Panc1 (cell line): ENCODE data around the gene USH1G. TPM values are rescaled to one million over a fixed set of nuclear protein-coding genes. Genes with fewer than 3 reads are reported as not detected.

Experiments
- ATAC-seq: fragments of 200-7000 bp; cut with Tn5 transposase; 2 replicates; pipeline ENCODE4 v1.9.1; 2020; ENCODE audit warnings: mild to moderate bottlenecking, moderate library complexity
- Bru-seq: library from RNA; stranded (reverse); fragments of 400-500 nt; gene quantifications from one replicate; lab custom pipeline; 2021; lab: Mats Ljungman, UMichigan
- BruChase-seq, 2 experiments: library from RNA; stranded (reverse); fragments of 400-500 nt; gene quantifications; one replicate each; lab custom pipeline; 2021; lab: Mats Ljungman, UMichigan
- BruUV-seq: library from RNA; stranded (reverse); fragments of 400-500 nt; replicated peaks from 2 replicates; lab custom pipeline; 2021; lab: Mats Ljungman, UMichigan
- CTCF ChIA-PET: fragments of 300-600 bp; sonication (Branson Sonifier 250); formaldehyde crosslinking; loops from one replicate; lab custom pipeline; 2022; ENCODE audit warnings: antibody characterized with exemption; lab: Charles Lee
- POLR2A ChIA-PET: fragments of 300-600 bp; sonication (Branson Sonifier 250); formaldehyde crosslinking; loops from one replicate; lab custom pipeline; 2022; ENCODE audit warnings: antibody characterized with exemption; lab: Charles Lee
- DNase-seq: peaks from one replicate; pipeline ENCODE4 v3.0.0-alpha.2; 2010; ENCODE audit warnings: low read depth, low spot score
- H3K27ac ChIP-seq: 2 replicates; pipeline ENCODE4 v1.5.1; 2011; ENCODE audit warnings: mild to moderate bottlenecking, low read length, inconsistent platforms
- H3K27me3 ChIP-seq: fragments of 200-500 bp; sonication (Bioruptor generic); 2 replicates; pipeline ENCODE4 v1.6.0; 2014; ENCODE audit warnings: low read length, inconsistent platforms; ENCODE audit not compliant: control insufficient read depth, insufficient read depth
- H3K36me3 ChIP-seq: fragments of 200-500 bp; sonication (Bioruptor generic); 2 replicates; pipeline ENCODE4 v1.5.1; 2014; ENCODE audit warnings: inconsistent platforms, mild to moderate bottlenecking, low read length, moderate library complexity; ENCODE audit not compliant: control insufficient read depth, insufficient read depth
- H3K4me1 ChIP-seq: 2 replicates; pipeline ENCODE4 v1.5.1; 2011; ENCODE audit warnings: inconsistent platforms, mild to moderate bottlenecking, low read length, moderate library complexity; ENCODE audit not compliant: control insufficient read depth, insufficient read depth
- H3K4me3 ChIP-seq, 2 experiments: 2 replicates each; pipeline ENCODE4 v1.5.1; 2011 to 2012; ENCODE audit warnings: low read depth in 2 of 2, low read length in 2 of 2, mild to moderate bottlenecking in 2 of 2, inconsistent platforms in 1 of 2, moderate library complexity in 1 of 2
- H3K9me3 ChIP-seq: fragments of 200-500 bp; sonication (Bioruptor generic); 2 replicates; pipeline ENCODE4 v1.5.1; 2014; ENCODE audit warnings: low read depth, mild to moderate bottlenecking, inconsistent platforms, low read length, moderate library complexity; ENCODE audit not compliant: control insufficient read depth, insufficient read depth
- POLR2AphosphoS5 ChIP-seq: IDR thresholded peaks from 2 replicates; pipeline ENCODE4 v1.6.1; 2012; ENCODE audit warnings: mild to moderate bottlenecking, low read depth, low read length, moderate library complexity
- SIN3A ChIP-seq: IDR thresholded peaks from 2 replicates; pipeline ENCODE4 v1.6.1; 2012; ENCODE audit warnings: low read depth, mild to moderate bottlenecking, low read length, moderate library complexity, borderline replicate concordance; ENCODE audit not compliant: insufficient read depth
- TCF7L2 ChIP-seq: IDR thresholded peaks from 2 replicates; pipeline ENCODE4 v1.6.1; 2011; ENCODE audit warnings: mild to moderate bottlenecking, low read depth, low read length, inconsistent platforms
- in situ Hi-C: cut with HindIII; loops from 2 replicates; pipeline ENCODE4 v1.10.0; 2016; ENCODE audit warnings: low sequenced_read_pairs, low pct_unique_long_range_greater_than_20kb
- intact Hi-C: fragments of 100-400 bp; cut with micrococcal nuclease; formaldehyde crosslinking; loops from one replicate; pipeline ENCODE4 v1.10.0; 2022; ENCODE audit not compliant: unreplicated experiment
- long read RNA-seq: library from polyadenylated mRNA; unstranded; transcript quantifications from one replicate; pipeline ENCODE4 v2.0.0, GENCODE V29; 2021; ENCODE audit not compliant: unreplicated experiment
- polyA plus RNA-seq: library from polyadenylated mRNA; unstranded; fragments of >200 nt; gene quantifications from one replicate; pipeline ENCODE4 v1.2.1, GENCODE V29; 2012; ENCODE audit warnings: missing spikeins; ENCODE audit not compliant: insufficient read length
- total RNA-seq: library from RNA; stranded (reverse); gene quantifications from one replicate; pipeline ENCODE4 v1.2.1, GENCODE V29; 2021; ENCODE audit not compliant: unreplicated experiment
- TF ChIP-seq, protein P1 (sequence below), 2 experiments: IDR thresholded peaks; 2 replicates each; pipeline ENCODE4 v1.6.1; 2011 to 2012; ENCODE audit warnings: low read depth in 2 of 2, control low read depth in 1 of 2, low read length in 1 of 2, mild to moderate bottlenecking in 1 of 2, moderate library complexity in 1 of 2; ENCODE audit not compliant: insufficient read depth in 1 of 2
- TF ChIP-seq, protein P2 (sequence below): fragments of 450-650 bp; IDR thresholded peaks from 2 replicates; pipeline ENCODE4 v1.5.1; 2017; ENCODE audit warnings: mild to moderate bottlenecking

The USH1G gene
- total RNA-seq (not detected), Bru-seq, nascent RNA (not detected), BruChase-seq, experiment 1, labeled RNA remaining after a 2-hour chase (not detected), BruChase-seq, experiment 2, labeled RNA remaining after a 6-hour chase (not detected)
- not detected for polyA plus RNA-seq
- long read RNA-seq = 0 reads

DNA sequence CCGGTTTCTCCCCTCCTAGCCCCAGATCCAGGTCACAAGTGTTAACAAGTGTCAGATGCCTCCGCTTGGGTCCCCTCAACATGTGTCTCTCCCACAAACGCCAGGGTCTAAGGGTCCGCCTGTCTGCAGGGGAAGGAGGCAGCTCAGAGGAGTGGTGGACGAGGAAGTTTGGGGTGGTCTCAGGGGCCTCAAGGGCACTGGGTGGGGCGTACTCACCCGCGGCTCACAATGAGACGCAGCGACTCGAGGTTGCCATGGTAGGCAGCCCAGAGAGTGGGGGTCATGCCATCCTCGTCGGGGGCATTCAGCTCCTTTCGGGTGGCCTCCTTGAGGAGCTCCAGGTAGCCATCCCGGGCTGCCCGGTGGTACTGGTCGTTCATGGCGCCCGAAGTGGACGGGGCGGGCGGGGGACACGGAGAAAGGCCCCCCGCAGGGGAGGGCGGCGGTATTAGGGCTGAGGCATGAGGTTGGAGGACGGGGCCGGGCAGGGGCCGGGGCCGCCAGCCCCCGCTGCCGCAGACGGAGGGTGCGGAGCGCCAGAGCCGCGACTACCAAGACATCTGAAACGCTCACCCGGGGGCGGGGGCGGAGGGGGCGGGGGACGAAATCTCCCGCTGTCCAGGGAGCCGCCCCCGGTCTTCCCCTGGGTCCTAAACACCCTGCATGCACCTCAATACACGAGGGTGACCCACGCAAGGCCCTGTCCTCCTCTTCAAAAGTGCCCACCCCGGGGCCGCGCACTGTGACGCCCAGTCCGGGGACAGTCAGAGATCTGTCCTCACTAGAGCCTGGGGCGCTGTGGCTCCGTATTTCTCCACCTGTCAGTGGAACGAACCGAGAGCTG lies at the start of gene USH1G:
Gene USH1G (minus strand): TSS at position 562 of the 844 bp plus-strand sequence. CDS start 182 bp downstream, at position 380.
- Histone ChIP-seq H3K36me3 (peaks cover 5% of the 10 kb centered on the region; the same call in 1 of the 2 replicates), H3K4me1 (peaks cover 4% of the 10 kb centered on the region; the same call in 1 of the 2 replicates), H3K4me3 (peak within 1 kb of the TSS; percentile 27 to 50), H3K27me3 (peaks cover 18% of the 10 kb centered on the region), H3K27ac (no peak within 1 kb of the TSS), H3K9me3 (no peaks in the 10 kb centered on the region)
- DNase-seq = no peak
- ChIA-PET CTCF (interaction anchor here (0.6 to 4.0 kb wide), 12 partner anchors 10 to 500 kb away, joined by 3 to 28 read pairs (median 6); partner anchors contain the start of genes CDR2L and FDXR), POLR2A (interaction anchor here (0.6 kb wide), 1 partner anchor 53 kb away, joined by 8 read pairs; no protein-coding TSS in a partner anchor)
- ATAC-seq = peak; percentile 26
- in situ Hi-C loops (no loop called here), intact Hi-C loops (loop anchor here (1.0 kb wide), 1 partner anchor 37 kb away; no protein-coding TSS in a partner anchor)
- no TSS peak for BruUV-seq
- TF ChIP-seq, protein P1, sequence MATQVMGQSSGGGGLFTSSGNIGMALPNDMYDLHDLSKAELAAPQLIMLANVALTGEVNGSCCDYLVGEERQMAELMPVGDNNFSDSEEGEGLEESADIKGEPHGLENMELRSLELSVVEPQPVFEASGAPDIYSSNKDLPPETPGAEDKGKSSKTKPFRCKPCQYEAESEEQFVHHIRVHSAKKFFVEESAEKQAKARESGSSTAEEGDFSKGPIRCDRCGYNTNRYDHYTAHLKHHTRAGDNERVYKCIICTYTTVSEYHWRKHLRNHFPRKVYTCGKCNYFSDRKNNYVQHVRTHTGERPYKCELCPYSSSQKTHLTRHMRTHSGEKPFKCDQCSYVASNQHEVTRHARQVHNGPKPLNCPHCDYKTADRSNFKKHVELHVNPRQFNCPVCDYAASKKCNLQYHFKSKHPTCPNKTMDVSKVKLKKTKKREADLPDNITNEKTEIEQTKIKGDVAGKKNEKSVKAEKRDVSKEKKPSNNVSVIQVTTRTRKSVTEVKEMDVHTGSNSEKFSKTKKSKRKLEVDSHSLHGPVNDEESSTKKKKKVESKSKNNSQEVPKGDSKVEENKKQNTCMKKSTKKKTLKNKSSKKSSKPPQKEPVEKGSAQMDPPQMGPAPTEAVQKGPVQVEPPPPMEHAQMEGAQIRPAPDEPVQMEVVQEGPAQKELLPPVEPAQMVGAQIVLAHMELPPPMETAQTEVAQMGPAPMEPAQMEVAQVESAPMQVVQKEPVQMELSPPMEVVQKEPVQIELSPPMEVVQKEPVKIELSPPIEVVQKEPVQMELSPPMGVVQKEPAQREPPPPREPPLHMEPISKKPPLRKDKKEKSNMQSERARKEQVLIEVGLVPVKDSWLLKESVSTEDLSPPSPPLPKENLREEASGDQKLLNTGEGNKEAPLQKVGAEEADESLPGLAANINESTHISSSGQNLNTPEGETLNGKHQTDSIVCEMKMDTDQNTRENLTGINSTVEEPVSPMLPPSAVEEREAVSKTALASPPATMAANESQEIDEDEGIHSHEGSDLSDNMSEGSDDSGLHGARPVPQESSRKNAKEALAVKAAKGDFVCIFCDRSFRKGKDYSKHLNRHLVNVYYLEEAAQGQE (IDR thresholded peaks at IDR 0.05; ENCODE audit: insufficient read depth in 1 of 2, low read depth in 2 of 2, low read length in 1 of 2) = no peak
- TF ChIP-seq POLR2AphosphoS5 = no peak
- no peak for TF ChIP-seq SIN3A
- TF ChIP-seq TCF7L2 = no peak
- TF ChIP-seq, protein P2, sequence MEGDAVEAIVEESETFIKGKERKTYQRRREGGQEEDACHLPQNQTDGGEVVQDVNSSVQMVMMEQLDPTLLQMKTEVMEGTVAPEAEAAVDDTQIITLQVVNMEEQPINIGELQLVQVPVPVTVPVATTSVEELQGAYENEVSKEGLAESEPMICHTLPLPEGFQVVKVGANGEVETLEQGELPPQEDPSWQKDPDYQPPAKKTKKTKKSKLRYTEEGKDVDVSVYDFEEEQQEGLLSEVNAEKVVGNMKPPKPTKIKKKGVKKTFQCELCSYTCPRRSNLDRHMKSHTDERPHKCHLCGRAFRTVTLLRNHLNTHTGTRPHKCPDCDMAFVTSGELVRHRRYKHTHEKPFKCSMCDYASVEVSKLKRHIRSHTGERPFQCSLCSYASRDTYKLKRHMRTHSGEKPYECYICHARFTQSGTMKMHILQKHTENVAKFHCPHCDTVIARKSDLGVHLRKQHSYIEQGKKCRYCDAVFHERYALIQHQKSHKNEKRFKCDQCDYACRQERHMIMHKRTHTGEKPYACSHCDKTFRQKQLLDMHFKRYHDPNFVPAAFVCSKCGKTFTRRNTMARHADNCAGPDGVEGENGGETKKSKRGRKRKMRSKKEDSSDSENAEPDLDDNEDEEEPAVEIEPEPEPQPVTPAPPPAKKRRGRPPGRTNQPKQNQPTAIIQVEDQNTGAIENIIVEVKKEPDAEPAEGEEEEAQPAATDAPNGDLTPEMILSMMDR = no peak

DNA sequence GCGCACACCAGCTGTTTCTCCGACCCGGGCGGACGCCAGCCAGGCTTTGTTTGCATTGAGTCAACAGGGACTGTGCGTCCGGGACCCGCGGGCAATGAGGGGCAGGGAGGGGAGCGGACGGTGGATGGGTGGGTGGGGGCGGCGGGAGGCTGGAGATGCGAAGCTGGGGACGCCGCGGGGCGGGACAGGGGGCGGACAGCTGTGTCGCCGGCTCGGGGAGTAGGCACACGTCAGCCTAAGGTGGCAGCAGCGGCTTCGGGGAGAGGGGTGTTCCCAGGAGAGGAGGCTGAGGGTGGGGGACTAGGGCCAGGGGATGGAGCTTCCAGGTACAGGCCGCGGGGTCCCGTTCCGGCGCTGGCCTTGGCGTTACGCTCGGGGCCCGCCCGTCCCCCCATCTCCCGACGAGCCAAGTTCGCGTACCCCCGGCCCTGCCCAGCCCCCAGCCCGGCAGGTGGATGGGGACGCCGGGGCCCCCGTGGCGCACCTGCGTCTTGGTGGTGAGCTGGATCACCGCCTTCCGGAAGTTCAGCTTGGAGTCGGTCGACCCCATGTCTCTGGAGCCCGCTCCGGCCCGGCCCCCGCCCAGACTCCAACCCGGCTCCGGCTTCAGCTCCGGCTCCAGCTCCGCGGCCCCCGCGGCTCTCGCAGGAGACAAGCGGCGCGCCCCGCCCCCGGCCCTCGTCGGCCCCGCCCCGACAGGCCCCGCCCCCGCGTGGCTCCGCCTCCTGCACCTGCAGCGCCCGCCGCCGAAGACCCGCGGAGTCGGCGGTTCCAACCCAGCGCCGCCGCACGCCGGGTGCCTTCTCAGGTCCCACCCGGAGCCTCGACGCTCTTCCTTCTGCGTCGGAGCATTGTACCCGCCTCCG lies 49.3 kb upstream of the USH1G start, which contains the start of gene HID1:
Gene HID1 (minus strand): TSS at position 653 of the 866 bp plus-strand sequence. CDS start 103 bp downstream, at position 550.
- Histone ChIP-seq H3K27ac (no peak within 1 kb of the TSS), H3K4me1 (peaks cover 4% of the 10 kb centered on the region; the same call in 1 of the 2 replicates), H3K4me3 (peak within 1 kb of the TSS; percentile 52 to 58), H3K36me3 (no peaks in the 10 kb centered on the region), H3K9me3 (no peaks in the 10 kb centered on the region), H3K27me3 (no peaks in the 10 kb centered on the region)
- ChIA-PET CTCF (interaction anchor here (0.6 to 1.8 kb wide), 7 partner anchors 8 to 111 kb away, joined by 3 to 10 read pairs (median 3); partner anchors contain the start of gene OTOP2), POLR2A (interaction anchor here (0.6 to 0.8 kb wide), 4 partner anchors 40 to 453 kb away, joined by 3 to 10 read pairs (median 6); partner anchors contain the start of genes FDXR and MRPL58)
- TF ChIP-seq TCF7L2 (no peak), SIN3A (peak; percentile 35; the same call in 1 of the 2 replicates)
- no TSS peak for BruUV-seq
- in situ Hi-C loops = no loop called here
- peak; percentile 87 for ATAC-seq
- no peak for DNase-seq
- intact Hi-C loops = loop anchor here (10.0 kb wide), 1 partner anchor 132 kb away; the partner anchor contains the start of gene ARMC7
